ENCODE results near the gene GPR180. TPM values are rescaled to one million over a fixed set of nuclear protein-coding genes. Genes with fewer than 3 reads are reported as not detected.

GPR180 gene
- total RNA-seq, 4 donors from 2014 or later: 2.6 to 5.3 (median 3.6) TPM

GRCh38 chr13:94640721-94641120 is 39.1 kb downstream of the GPR180 start:
- intact Hi-C loops (cut with DNase I): no loop called here
- 17 to 30% methylated on average over 2 of the region's 2 CpGs for WGBS, 2 donors
- peaks cover 5 to 28% (median 9%) of the 10 kb centered on the region in 3 donors for H3K4me1 ChIP-seq
- no peaks in the 10 kb centered on the region for H3K36me3 ChIP-seq
- H3K9me3 ChIP-seq: no peaks in the 10 kb centered on the region
- peak overlapping the region in 1 of 4 donors; percentile 38 for H3K27ac ChIP-seq
- H3K27me3 ChIP-seq: no peaks in the 10 kb centered on the region
- no peak for TF ChIP-seq POLR2A (IDR thresholded peaks at IDR 0.05)
- TF ChIP-seq CTCF (IDR thresholded peaks at IDR 0.05): no peak
- DNase-seq: no peak
- H3K4me3 ChIP-seq: no peak overlapping the region

- peaks cover 5 to 28% (median 9%) of the 10 kb centered on the region in 3 donors for H3K4me1 ChIP-seq
- no peaks in the 10 kb centered on the region for H3K36me3 ChIP-seq
- no peak overlapping the region for H3K4me3 ChIP-seq
- WGBS, 2 donors: 13 to 16% methylated on average over 3 of the region's 3 CpGs
- TF ChIP-seq POLR2A (IDR thresholded peaks at IDR 0.05) (no peak), CTCF (IDR thresholded peaks at IDR 0.05) (no peak)
- no peaks in the 10 kb centered on the region for H3K27me3 ChIP-seq
- intact Hi-C loops (cut with DNase I): no loop called here
- peak overlapping the region in 1 of 4 donors; percentile 38 for H3K27ac ChIP-seq
- DNase-seq: no peak
- H3K9me3 ChIP-seq: no peaks in the 10 kb centered on the region
Measured at GRCh38 chr13:94641409-94641941, 39.8 kb downstream of the GPR180 start.

- Histone ChIP-seq H3K4me1 (peaks cover 0 to 7% (median 2%) of the 10 kb centered on the region in 3 donors), H3K4me3 (no peak overlapping the region), H3K9me3 (no peaks in the 10 kb centered on the region), H3K27ac (no peak overlapping the region), H3K36me3 (no peaks in the 10 kb centered on the region), H3K27me3 (no peaks in the 10 kb centered on the region)
- DNase-seq: no peak
- WGBS, 2 donors: 70 to 75% methylated on average over 4 of the region's 4 CpGs
- intact Hi-C loops (cut with DNase I): no loop called here
- no peak for TF ChIP-seq CTCF (IDR thresholded peaks at IDR 0.05)
- TF ChIP-seq POLR2A (IDR thresholded peaks at IDR 0.05): no peak
Measured at GRCh38 chr13:94646904-94647303, 45.2 kb downstream of the GPR180 start.

GRCh38 chr13:94656176-94656575 is 54.5 kb downstream of the GPR180 start:
- Histone ChIP-seq H3K27me3 (no peaks in the 10 kb centered on the region), H3K4me3 (no peak overlapping the region), H3K27ac (no peak overlapping the region), H3K36me3 (no peaks in the 10 kb centered on the region), H3K4me1 (peaks cover 0 to 16% (median 0%) of the 10 kb centered on the region in 3 donors), H3K9me3 (no peaks in the 10 kb centered on the region)
- intact Hi-C loops (cut with DNase I): no loop called here
- TF ChIP-seq CTCF (IDR thresholded peaks at IDR 0.05) (no peak), POLR2A (IDR thresholded peaks at IDR 0.05) (no peak)
- no peak for DNase-seq
- WGBS, 2 donors: 71 to 88% methylated on average over 1 of the region's 1 CpG

- 29 to 55% methylated on average over 1 of the region's 1 CpG for WGBS, 2 donors
- peaks cover 0 to 16% (median 0%) of the 10 kb centered on the region in 3 donors for H3K4me1 ChIP-seq
- TF ChIP-seq POLR2A (IDR thresholded peaks at IDR 0.05) (no peak), CTCF (IDR thresholded peaks at IDR 0.05) (peak in 1 of 6 experiments; percentile 41)
- no peak overlapping the region for H3K4me3 ChIP-seq
- peaks cover 0 to 3% (median 0%) of the 10 kb centered on the region in 4 donors for H3K27me3 ChIP-seq
- intact Hi-C loops (cut with DNase I): no loop called here
- no peaks in the 10 kb centered on the region for H3K36me3 ChIP-seq
- no peak for DNase-seq
- no peaks in the 10 kb centered on the region for H3K9me3 ChIP-seq
- H3K27ac ChIP-seq: peak overlapping the region in 1 of 4 donors; percentile 47
Measured at GRCh38 chr13:94656766-94657165, 55.1 kb downstream of the GPR180 start.
